ENCODE measurements around the gene DENND4A. TPM values are rescaled to one million over a fixed set of nuclear protein-coding genes. Genes with fewer than 3 reads are reported as not detected.

The DENND4A gene
- total and polyA plus RNA-seq, 9 of the 15 experiments (the other 6 are each of a cell fraction or from before 2014, with no cell fraction given), result 6.8 to 32.3 (median 19.9) TPM

- TF ChIP-seq TEAD4 (IDR thresholded peaks at IDR 0.05; ENCODE audit: low read length), result no peak
- TF ChIP-seq TEAD4 (CRISPR knock-in tag; IDR thresholded peaks at IDR 0.05; ENCODE audit: borderline replicate concordance), result no peak
- TF ChIP-seq HMBOX1 (IDR thresholded peaks at IDR 0.05), result no peak
- no peak for TF ChIP-seq E2F1 (CRISPR knock-in tag; IDR thresholded peaks at IDR 0.05)
- no peak for TF ChIP-seq E2F5 (CRISPR knock-in tag; IDR thresholded peaks at IDR 0.05)
- TF ChIP-seq RBM39 (optimal IDR thresholded peaks at IDR 0.05; ENCODE audit: low read depth, low read length), result no peak
- TF ChIP-seq NR3C1 (CRISPR knock-in tag; IDR thresholded peaks at IDR 0.05), result no peak
- TF ChIP-seq ZNF507 (tag; conservative IDR thresholded peaks at IDR 0.05), result no peak
- TF ChIP-seq ZC3H11A (IDR thresholded peaks at IDR 0.05; ENCODE audit: low read depth, low read length), result no peak
- no peak for TF ChIP-seq ZNF41 (CRISPR knock-in tag; conservative IDR thresholded peaks at IDR 0.05)
- no peak for TF ChIP-seq BRD9 (IDR thresholded peaks at IDR 0.05; ENCODE audit: low read depth, partially characterized antibody)
- no peak for TF ChIP-seq UBTF (IDR thresholded peaks at IDR 0.05; ENCODE audit: borderline replicate concordance in 1 of 2, low read depth in 2 of 2, low read length in 2 of 2)
- no peak for TF ChIP-seq CEBPZ (IDR thresholded peaks at IDR 0.05; ENCODE audit: borderline replicate concordance, low read depth, low read length)
These were observed 33.9 kb downstream of the DENND4A start (continued) for GRCh38 chr15:65758242-65758641.
